CD4-positive, alpha-beta T cell treated with Interleukin-4 for 1 hour (primary cell): ENCODE data around the gene CADPS.

Experiments
- DNase-seq, 2 donors: peaks; one replicate each; pipeline ENCODE4 v3.0.0-alpha.2; 2020 to 2022

The CADPS gene

DNA sequence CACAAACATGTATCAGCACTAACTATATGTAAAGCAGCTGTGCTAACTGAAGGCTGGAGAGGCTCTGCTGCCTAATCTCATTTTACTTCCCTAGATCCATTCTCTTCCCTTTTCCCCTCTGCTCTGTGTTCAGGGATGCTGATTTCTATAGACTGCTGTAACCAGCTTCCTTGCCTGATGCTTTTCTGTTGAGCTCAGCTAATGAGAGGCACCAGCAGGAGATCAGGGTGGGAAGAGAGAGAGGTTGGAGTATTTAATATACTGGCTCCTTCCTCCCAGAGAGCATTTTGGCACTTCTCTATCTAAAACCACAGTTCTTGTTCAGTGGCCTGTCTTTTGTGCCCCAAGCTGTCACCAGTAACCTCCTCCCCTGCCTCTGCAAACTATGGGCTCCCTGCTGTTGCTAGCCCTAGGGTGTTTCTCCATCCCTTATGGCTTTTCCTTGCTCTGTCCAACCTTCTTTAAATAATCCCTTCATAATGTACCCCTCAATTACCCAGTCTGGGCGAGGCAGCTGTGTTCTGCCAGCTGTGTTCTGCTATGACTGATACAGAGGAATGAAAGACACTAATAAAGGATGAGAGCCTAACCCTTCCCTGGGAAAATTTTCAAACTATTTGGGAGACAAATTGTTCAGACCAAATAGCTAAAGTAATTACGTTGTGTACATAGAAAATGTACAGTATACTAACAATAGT, 69.5 kb downstream of the CADPS start:
- DNase-seq = no peak

DNA sequence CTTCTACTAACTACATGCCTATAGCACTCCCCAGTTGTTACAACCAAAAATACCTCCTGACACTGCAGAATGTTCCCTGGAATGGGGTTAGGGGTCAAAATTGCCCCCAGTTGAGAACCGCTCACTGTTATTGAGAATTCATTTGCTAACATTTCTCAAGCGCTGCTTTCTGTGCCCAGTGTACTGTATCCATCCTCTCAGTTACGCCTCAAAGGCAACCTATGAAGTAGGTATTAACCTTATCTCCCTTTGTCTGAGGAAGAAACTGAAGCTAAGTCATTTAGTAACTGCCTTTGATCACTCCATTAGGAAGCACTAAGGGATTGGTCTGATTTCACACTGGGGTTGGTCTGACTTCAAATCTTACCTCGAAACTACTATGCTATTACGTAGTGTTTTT, 70.1 kb downstream of the CADPS start:
- DNase-seq = no peak

DNA sequence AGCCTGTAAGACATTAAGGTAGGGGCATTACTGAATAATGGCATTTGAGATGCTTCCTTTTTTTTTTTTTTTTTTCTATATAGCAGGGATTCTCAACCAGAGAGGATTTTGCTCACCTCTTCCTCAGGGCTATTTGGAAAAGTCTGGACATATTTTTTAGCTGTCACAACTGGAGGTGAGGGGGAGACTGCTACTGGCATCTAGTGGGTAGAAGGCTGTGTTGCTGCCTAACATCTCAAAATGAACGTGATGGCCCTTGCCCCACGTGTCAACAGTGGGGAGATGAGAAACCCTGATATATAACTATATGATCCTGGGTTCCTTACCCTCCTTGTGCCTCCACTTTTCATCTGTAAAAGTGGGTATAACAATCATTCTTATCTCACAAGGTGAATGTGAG, 71.9 kb downstream of the CADPS start:
- no peak for DNase-seq

GRCh38 chr3:62798000-62798399, 77.2 kb downstream of the CADPS start:
- no peak for DNase-seq

DNA sequence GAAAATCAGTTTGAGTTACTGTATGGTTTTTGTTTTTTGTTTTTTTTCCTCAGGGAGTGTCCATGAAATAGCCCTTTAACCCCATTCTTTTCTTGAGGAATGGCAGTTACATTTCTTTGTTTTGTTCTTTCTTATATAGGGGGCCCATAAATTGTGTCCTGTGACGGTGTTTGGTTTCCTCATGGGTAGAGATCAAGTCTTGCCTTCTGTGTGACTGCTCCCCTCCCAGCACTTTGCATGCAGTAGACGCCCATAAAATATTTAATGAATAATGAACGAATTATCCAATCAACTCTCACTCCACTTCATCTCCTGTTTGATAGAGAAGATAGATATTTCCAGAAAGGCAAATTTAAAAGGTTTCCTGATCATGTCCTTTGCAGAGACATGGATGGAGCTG, 78.1 kb downstream of the CADPS start:
- DNase-seq = no peak

DNA sequence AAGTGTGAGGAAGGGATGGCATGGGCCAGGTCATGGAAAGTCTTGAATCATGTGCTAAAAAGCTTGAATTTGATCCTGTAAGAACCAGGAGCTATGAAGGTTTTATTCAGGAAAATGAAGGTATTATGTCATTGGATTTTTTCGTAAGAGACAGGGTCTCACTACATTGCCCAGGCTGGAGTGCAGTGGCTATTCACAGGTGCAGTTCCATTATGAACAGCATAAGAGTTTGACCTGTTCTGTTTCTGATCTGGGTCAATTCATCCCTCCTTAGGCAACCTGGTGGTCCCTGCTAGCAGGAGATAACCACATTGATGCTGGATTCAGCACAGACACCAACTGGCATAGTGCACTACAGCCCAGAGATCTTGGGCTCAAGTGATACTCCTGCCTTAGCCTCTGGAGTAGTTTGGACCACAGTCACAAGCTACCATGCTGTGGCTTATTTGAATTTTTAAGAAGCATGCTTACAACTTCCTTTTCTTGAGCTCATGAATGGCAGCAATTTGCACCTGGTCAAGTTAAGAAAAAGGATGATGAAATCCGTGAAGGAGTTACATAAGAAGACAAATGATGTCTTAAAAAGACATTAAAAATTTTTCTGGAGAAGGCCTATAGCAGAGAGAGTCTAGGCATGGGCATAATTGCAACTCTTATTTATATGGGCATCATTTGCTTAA, 79.1 kb downstream of the CADPS start:
- no peak for DNase-seq

DNA sequence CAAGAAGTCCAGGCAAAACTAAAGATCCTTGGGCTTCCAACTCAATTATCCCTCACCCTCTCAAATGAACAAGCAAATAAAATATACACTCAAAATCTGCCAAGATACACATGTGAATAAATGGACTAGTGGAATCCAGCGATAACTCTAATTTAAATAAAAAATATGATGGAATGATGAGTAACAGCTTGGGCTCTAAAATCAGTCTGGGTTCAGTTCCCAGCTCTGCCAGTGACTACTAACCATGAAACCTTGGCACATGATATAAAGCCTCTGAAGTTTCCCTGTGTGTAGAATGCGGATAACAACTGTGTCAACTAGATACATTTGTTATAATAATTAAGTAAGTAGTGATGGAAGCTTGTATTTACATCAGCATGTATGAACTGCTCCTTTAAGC, 81.3 kb downstream of the CADPS start:
- no peak for DNase-seq

GRCh38 chr3:62785384-62785783, 89.8 kb downstream of the CADPS start:
- no peak for DNase-seq

- no peak for DNase-seq
Observed at GRCh38 chr3:62781121-62781520, 94.1 kb downstream of the CADPS start.

GRCh38 chr3:62777674-62778073, 97.5 kb downstream of the CADPS start:
- DNase-seq = no peak

DNA sequence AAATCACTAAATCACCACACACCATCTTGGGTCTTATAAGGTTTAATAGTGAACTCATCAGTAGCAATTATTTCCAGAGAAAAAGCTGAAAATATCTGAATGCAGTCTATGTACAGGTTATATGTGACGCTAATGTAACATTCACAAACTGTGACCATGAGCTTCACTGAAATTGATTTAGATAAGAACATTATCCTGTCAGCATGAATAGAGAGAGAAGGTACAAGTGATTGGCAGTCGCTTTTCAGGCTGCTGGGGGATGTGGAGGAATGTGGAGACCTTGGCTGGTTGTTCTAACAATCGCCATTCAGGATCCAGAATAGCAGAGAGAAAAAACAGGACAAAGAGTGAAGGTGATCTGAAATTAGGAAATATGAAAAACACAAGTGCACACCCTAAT, 98.1 kb downstream of the CADPS start:
- DNase-seq = no peak

- DNase-seq = no peak
Observed at GRCh38 chr3:62774221-62774620, 101.0 kb downstream of the CADPS start.

DNA sequence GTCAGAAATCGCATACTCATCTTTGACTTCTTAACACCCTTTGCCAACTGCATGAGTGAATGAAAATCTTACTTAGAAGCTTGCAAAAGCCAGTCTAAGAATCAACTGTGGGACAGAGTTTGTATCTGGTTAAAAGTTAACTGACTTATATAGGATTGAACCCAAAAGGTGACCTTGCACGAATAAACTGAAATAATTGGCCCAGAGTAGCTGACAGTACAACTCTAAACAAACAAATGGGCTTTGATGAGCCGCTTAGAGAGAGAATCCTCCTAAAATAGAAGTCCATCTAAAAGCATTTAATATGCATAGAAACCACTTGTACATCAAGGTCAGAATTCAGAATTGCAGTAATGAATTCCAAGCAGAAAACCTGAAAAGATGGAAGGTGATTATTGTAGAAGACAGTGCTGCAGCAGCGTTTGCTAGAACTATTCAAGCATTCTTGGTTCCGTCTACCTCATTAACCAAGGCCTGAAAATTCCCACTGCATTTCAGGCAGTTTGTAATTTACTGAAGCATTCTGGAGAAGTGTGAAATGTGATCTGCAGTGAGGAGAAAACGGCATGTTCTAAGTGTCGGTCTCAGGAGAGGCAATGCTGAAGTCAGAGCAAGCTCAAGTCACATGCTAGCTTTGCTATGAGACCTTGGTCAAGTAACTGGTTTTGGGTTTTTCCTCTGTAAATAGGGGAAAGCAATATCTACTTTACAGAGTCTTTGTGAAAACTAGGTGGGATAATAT, 103.7 kb downstream of the CADPS start:
- no peak for DNase-seq

DNA sequence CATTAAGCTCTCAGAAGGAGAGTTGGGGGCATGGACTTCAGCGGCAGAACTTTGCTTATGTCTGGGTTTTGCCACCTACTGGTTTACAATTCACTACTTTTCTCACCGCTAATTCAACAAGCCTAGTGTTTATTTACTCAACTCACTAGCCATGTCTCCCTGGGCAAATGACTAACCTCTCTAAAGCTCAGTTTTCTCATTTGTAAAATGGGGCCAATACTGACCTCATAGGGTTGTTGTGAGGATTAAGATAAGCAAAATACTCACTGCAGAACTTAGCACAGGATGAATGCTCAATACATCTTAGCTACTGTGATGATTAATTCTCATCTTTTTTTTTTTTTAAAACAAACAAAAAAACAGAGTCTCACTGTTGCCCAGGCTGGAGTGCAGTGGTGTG, 106.3 kb downstream of the CADPS start:
- DNase-seq = no peak

- no peak for DNase-seq
Observed at GRCh38 chr3:62761711-62762110, 113.5 kb downstream of the CADPS start.

DNA sequence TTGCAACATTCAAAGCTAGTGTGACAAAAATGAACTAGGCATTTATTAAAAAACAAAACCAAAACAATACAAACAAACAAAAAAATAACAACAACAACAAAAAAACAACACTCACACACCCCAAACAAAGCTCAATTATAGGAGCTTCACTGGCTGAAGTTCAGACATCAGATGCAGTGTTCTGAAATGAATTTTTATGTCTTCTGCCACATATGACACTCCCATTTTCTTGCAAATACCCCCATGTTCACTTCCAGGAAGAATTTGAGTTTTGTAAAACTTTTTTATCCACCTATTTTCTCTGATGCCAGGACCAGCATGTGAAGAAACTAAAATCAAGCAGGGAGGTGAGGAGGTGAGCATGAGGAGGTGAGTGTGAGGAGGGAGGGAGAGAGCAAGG, 113.9 kb downstream of the CADPS start:
- no peak for DNase-seq

DNA sequence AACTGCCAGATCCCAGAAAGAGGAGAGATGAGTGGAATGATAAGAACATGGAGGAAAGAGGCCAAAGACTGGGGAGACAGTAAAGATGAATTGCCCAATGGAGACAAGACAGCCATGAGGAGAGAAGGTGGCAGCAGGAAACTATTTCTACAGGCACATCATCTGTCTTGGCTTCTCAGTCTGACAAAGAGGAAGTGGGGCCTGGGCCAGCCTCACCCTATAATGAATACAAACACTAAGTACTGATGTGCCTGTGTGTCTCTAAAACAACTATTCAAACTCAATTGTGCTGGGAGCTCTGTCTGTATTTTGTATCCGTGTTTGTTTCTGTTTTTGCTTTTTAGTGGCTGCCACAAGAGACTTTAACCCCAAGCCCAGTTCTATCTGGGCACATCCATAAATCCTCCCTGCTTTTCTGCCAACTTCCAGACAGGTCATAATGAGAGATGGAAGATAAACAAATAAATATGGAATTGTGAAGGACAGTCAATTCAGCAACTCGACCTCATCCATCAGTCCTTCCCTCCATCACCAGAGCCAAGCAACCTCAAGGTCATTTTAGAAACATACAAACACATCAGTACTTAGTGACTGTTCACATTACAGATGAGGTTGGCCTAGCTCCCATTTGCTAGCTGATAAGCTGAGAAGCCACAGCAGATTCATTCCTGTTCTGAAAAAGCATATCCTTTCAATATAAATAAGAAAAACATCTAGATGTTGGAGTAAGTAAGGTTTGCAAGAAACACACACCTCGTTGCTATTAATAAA, 116.7 kb downstream of the CADPS start:
- DNase-seq = no peak

GRCh38 chr3:62757045-62757444, 118.2 kb downstream of the CADPS start:
- DNase-seq = no peak

DNA sequence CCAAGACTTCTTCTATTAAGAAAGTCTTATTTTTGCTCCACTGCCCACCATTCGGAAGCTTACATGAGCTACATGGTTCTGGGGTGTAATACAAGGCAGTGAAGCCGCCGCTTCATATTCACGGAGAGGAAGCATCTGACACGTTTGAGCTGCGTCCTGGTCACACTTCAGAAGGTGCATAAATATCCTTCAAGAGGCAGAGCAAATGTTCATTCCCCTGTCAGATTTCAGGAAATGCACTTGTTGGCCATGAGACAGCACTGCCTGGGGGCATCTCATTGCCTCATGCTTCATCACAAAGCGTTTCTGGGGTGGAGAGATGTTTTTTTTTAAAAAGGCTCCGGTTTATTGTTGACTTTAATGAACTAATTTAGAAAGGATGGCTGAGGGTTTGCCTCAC, 119.9 kb downstream of the CADPS start:
- DNase-seq = no peak

GRCh38 chr3:62749657-62750056, 125.6 kb downstream of the CADPS start:
- no peak for DNase-seq

GRCh38 chr3:62749130-62749529, 126.1 kb downstream of the CADPS start:
- DNase-seq = no peak

GRCh38 chr3:62737449-62737848, 137.8 kb downstream of the CADPS start:
- DNase-seq = no peak

GRCh38 chr3:62735510-62735909, 139.7 kb downstream of the CADPS start:
- no peak for DNase-seq
